GM21447 (cell line): ENCODE measurements around the gene MGMT.

Source experiments
- ATAC-seq: cut with Tn5 transposase; IDR thresholded peaks from one replicate; pipeline ENCODE4 v1.9.1; 2021; ENCODE audit not compliant: unreplicated experiment

MGMT gene

GRCh38 chr10:129678186-129678585, 211.1 kb downstream of the MGMT start:
- ATAC-seq, result no peak

GRCh38 chr10:129679207-129679606, 212.2 kb downstream of the MGMT start:
- ATAC-seq, result no peak

- no peak for ATAC-seq
These were observed 213.8 kb downstream of the MGMT start for GRCh38 chr10:129680661-129681344.

- no peak for ATAC-seq
These were observed 214.8 kb downstream of the MGMT start for GRCh38 chr10:129681856-129682255.

GRCh38 chr10:129683519-129683918, 216.5 kb downstream of the MGMT start:
- ATAC-seq, result no peak

- ATAC-seq, result no peak
These were observed 216.9 kb downstream of the MGMT start for GRCh38 chr10:129683920-129684319.

- no peak for ATAC-seq
These were observed 218.2 kb downstream of the MGMT start for GRCh38 chr10:129685271-129685670.

GRCh38 chr10:129689671-129690071, 222.6 kb downstream of the MGMT start:
- no peak for ATAC-seq

GRCh38 chr10:129690248-129691070, 223.4 kb downstream of the MGMT start:
- ATAC-seq, result no peak

- no peak for ATAC-seq
These were observed 225.7 kb downstream of the MGMT start for GRCh38 chr10:129692695-129693094.

GRCh38 chr10:129693382-129693781, 226.3 kb downstream of the MGMT start:
- no peak for ATAC-seq

GRCh38 chr10:129694184-129694583, 227.1 kb downstream of the MGMT start:
- no peak for ATAC-seq

GRCh38 chr10:129694691-129695243, 227.7 kb downstream of the MGMT start:
- no peak for ATAC-seq

GRCh38 chr10:129695671-129696070, 228.6 kb downstream of the MGMT start:
- no peak for ATAC-seq

- no peak for ATAC-seq
These were observed 229.6 kb downstream of the MGMT start for GRCh38 chr10:129696636-129697035.

GRCh38 chr10:129697463-129698247, 230.6 kb downstream of the MGMT start:
- ATAC-seq, result no peak

- no peak for ATAC-seq
These were observed 232.8 kb downstream of the MGMT start for GRCh38 chr10:129699722-129700340.

- no peak for ATAC-seq
These were observed 235.6 kb downstream of the MGMT start for GRCh38 chr10:129702605-129703004.

- no peak for ATAC-seq
These were observed 236.5 kb downstream of the MGMT start for GRCh38 chr10:129703287-129704137.

- no peak for ATAC-seq
These were observed 237.2 kb downstream of the MGMT start for GRCh38 chr10:129704225-129704624.
